K562 (cell line): ENCODE measurements around the gene BCL11A. TPM values are rescaled to one million over a fixed set of nuclear protein-coding genes. Genes with fewer than 3 reads are reported as not detected.

Experiments
- ATAC-seq: fragments of 200-7000 bp; cut with Tn5 transposase; 3 replicates; pipeline ENCODE4 v1.9.1; 2020; ENCODE audit warnings: moderate library complexity
- BruUV-seq: library from RNA; stranded (reverse); fragments of 400-500 nt; replicated peaks from 2 replicates; lab custom pipeline; 2021; lab: Mats Ljungman, UMichigan
- CTCF ChIA-PET: fragments of 300-600 bp; formaldehyde crosslinking; extraction: SDS; loops from one replicate; lab custom pipeline; 2021; ENCODE audit warnings: low intra/inter-chr PET ratio; lab: Yijun Ruan, JAX
- POLR2A ChIA-PET: fragments of 300-600, 350-650 bp; sonication (Branson Sonifier 250); formaldehyde crosslinking; extraction: SDS; loops from one replicate; lab custom pipeline; 2021; ENCODE audit warnings: antibody characterized with exemption, inconsistent platforms; lab: Yijun Ruan, JAX
- DNase-seq, 4 experiments: peaks; one replicate each; pipeline versions ENCODE4 v3.0.0 to v3.0.0-alpha.2; 2011 to 2018; ENCODE audit warnings: low spot score in 3 of 4, mixed read lengths in 3 of 4; ENCODE audit errors: extremely low read depth in 1 of 4
- FAIRE-seq: peaks from 2 replicates; lab custom pipeline; 2011; peaks lifted over from hg19 to GRCh38; lab: Jason Lieb, UNC
- H2AFZ ChIP-seq: 2 replicates; pipeline ENCODE4 v1.6.0; 2011; ENCODE audit warnings: low read depth, low read length, control low read depth, inconsistent platforms
- H3K27ac ChIP-seq: fragments of 200-600 bp; 3 replicates; pipeline ENCODE4 v1.8.0; 2011; ENCODE audit warnings: low read depth, mild to moderate bottlenecking, control low read depth, inconsistent platforms, low read length, moderate library complexity, mixed read lengths; ENCODE audit errors: extremely low read depth
- H3K27me3 ChIP-seq, 2 experiments: fragments of 300-600 bp in 1 of 2; 2 replicates in 1 of 2; 3 replicates in 1 of 2; pipeline versions ENCODE4 v1.6.0 to v1.8.0; 2011; ENCODE audit warnings: inconsistent platforms in 2 of 2, low read length in 2 of 2, mild to moderate bottlenecking in 1 of 2, mixed read lengths in 1 of 2, moderate library complexity in 1 of 2; ENCODE audit not compliant: control insufficient read depth in 2 of 2, insufficient read depth in 2 of 2
- H3K36me3 ChIP-seq: fragments of 300-600 bp; 3 replicates; pipeline ENCODE4 v1.8.0; 2011; ENCODE audit warnings: mild to moderate bottlenecking, low read length, inconsistent platforms; ENCODE audit not compliant: control insufficient read depth, insufficient read depth
- H3K4me1 ChIP-seq, 2 experiments: fragments of 200-600 bp in 1 of 2; replicated peaks in 1 of 2; 2 replicates in 1 of 2; 3 replicates in 1 of 2; pipeline versions ENCODE4 v1.5.1 to v1.8.0; 2011; ENCODE audit warnings: inconsistent platforms in 2 of 2, low read length in 2 of 2, mild to moderate bottlenecking in 1 of 2, mixed read lengths in 1 of 2, moderate library complexity in 1 of 2; ENCODE audit not compliant: control insufficient read depth in 2 of 2, insufficient read depth in 2 of 2
- H3K4me2 ChIP-seq: 2 replicates; pipeline ENCODE4 v1.6.1; 2011; ENCODE audit warnings: low read length, control low read depth, inconsistent platforms, mixed read lengths; ENCODE audit not compliant: insufficient read depth
- H3K4me3 ChIP-seq: fragments of 200-600 bp; sonication (generic), shearing (Covaris generic); 2 replicates; pipeline ENCODE4 v1.5.1; 2016; ENCODE audit warnings: control low read depth, inconsistent platforms
- H3K79me2 ChIP-seq: fragments of 200-600 bp; 3 replicates; pipeline ENCODE4 v1.8.0; 2011; ENCODE audit warnings: low read length, inconsistent platforms; ENCODE audit not compliant: control insufficient read depth, insufficient read depth
- H3K9ac ChIP-seq, 2 experiments: 2 replicates each; pipeline versions ENCODE4 v1.6.0 to v1.6.1; 2011; ENCODE audit warnings: low read depth in 2 of 2, low read length in 2 of 2, control low read depth in 1 of 2, inconsistent platforms in 1 of 2, mild to moderate bottlenecking in 1 of 2, mixed read lengths in 1 of 2; ENCODE audit not compliant: insufficient read depth in 1 of 2
- H3K9me1 ChIP-seq: one replicate; pipeline ENCODE4 v1.6.0; 2011; ENCODE audit warnings: inconsistent platforms, mild to moderate bottlenecking, low read length, moderate library complexity; ENCODE audit not compliant: control insufficient read depth, insufficient read depth
- H3K9me3 ChIP-seq: replicated peaks from 2 replicates; pipeline ENCODE4 v1.5.1; 2011; ENCODE audit warnings: low read depth, low read length, inconsistent platforms; ENCODE audit not compliant: control insufficient read depth, insufficient read depth
- H4K20me1 ChIP-seq: replicated peaks from 2 replicates; pipeline ENCODE4 v1.6.1; 2011; ENCODE audit warnings: low read length, inconsistent platforms, mixed read lengths; ENCODE audit not compliant: control insufficient read depth, insufficient read depth
- ARID4B ChIP-seq: sonication (generic); formaldehyde crosslinking; IDR thresholded peaks from 2 replicates; pipeline ENCODE4 v1.8.0; 2022; ENCODE audit warnings: mild to moderate bottlenecking, missing genetic modification reagents
- E2F1 ChIP-seq: sonication (generic); formaldehyde crosslinking; IDR thresholded peaks from 2 replicates; pipeline ENCODE4 v1.8.1; 2023; ENCODE audit warnings: mild to moderate bottlenecking, missing genetic modification reagents, moderate library complexity
- PCBP2 ChIP-seq: fragments of 200-400 bp; formaldehyde crosslinking; IDR thresholded peaks from 2 replicates; pipeline ENCODE4 v1.6.1; 2018; ENCODE audit warnings: low read length, low read depth, mild to moderate bottlenecking, moderate library complexity; ENCODE audit not compliant: poor library complexity, severe bottlenecking
- SRSF1 ChIP-seq: fragments of 200-400 bp; formaldehyde crosslinking; IDR thresholded peaks from 2 replicates; pipeline ENCODE4 v1.6.1; 2017; ENCODE audit warnings: mild to moderate bottlenecking, low read depth, low read length, moderate library complexity
- UBTF ChIP-seq, 2 experiments: IDR thresholded peaks; 2 replicates each; pipeline ENCODE4 v1.6.1; 2012; ENCODE audit warnings: improper control_type of control experiment in 2 of 2, low read depth in 2 of 2, low read length in 2 of 2, borderline replicate concordance in 1 of 2
- ZFP91 ChIP-seq: sonication (generic); formaldehyde crosslinking; IDR thresholded peaks from 2 replicates; pipeline ENCODE4 v1.8.0; 2022; ENCODE audit warnings: mild to moderate bottlenecking, missing genetic modification reagents
- ZNF395 ChIP-seq: fragments of 200-800 bp; sonication (Bioruptor generic); IDR thresholded peaks from 2 replicates; pipeline ENCODE4 v1.6.1; 2017; ENCODE audit warnings: missing genetic modification characterization, missing compliant biosample characterization
- WGBS: fragments of 100-300 bp; shearing (Covaris generic); methylation state at CpG from one replicate; pipeline ENCODE4 v1.1.6; 2016; ENCODE audit warnings: low coverage, mixed read lengths; ENCODE audit not compliant: insufficient coverage; ENCODE audit errors: missing lambda C conversion rate; 5-methylcytosine and 5-hydroxymethylcytosine counted together
- in situ Hi-C: fragments of 300-500 bp; cut with MboI; formaldehyde crosslinking; loops from 4 replicates; pipeline ENCODE4 v1.15.0; 2018; ENCODE audit warnings: inconsistent platforms, mixed read lengths
- intact Hi-C: fragments of 100-400 bp; cut with micrococcal nuclease; formaldehyde crosslinking; loops from 2 replicates; pipeline ENCODE4 v1.14.2; 2022
- polyA plus RNA-seq, 8 experiments: library from polyadenylated mRNA; depleted of rRNA in 4 of 8; stranded (reverse) in 5 of 8; unstranded in 3 of 8; fragments of >200 nt; fragmentation: Nextera tagmentation in 2 of 8; fragmentation: Illumina TruSeq in 1 of 8; extraction: Ambion mirVana in 2 of 8; extraction: Trizol in 1 of 8; gene quantifications; 2 replicates each; pipeline versions ENCODE4 v1.2.1 to v1.2.3, GENCODE V29; 2011 to 2014; ENCODE audit warnings: inconsistent platforms in 1 of 8, missing spikeins in 1 of 8
- total RNA-seq, 7 experiments: library from RNA; depleted of rRNA in 6 of 7; stranded (reverse); fragments of >200 nt in 6 of 7; fragmentation: Illumina TruSeq in 2 of 7; extraction: Trizol in 2 of 7; gene quantifications; 2 replicates each; pipeline versions ENCODE4 v1.2.1 to v1.2.3, GENCODE V29; 2011 to 2021; ENCODE audit warnings: low replicate concordance in 1 of 7

Gene BCL11A
- total and polyA plus RNA-seq, 9 of the 15 experiments (the other 6 are each of a cell fraction or from before 2014, with no cell fraction given), result 0.13 TPM; not detected in 8

GRCh38 chr2:60472663-60473289, 80.7 kb downstream of the BCL11A start (continued):
- no peak for TF ChIP-seq UBTF (IDR thresholded peaks at IDR 0.05; ENCODE audit: borderline replicate concordance in 1 of 2, low read depth in 2 of 2, low read length in 2 of 2)
- no peak for TF ChIP-seq PCBP2
- no peak for TF ChIP-seq ZFP91 (CRISPR knock-in tag)
- no peak for TF ChIP-seq SRSF1

GRCh38 chr2:60472041-60472440, 81.4 kb downstream of the BCL11A start:
- Histone ChIP-seq H3K9me1 (no peaks in the 10 kb centered on the region), H3K36me3 (no peaks in the 10 kb centered on the region), H3K4me3 (no peak overlapping the region), H3K79me2 (no peaks in the 10 kb centered on the region), H3K9ac (no peak overlapping the region), H3K27ac (no peak overlapping the region), H3K9me3 (no peaks in the 10 kb centered on the region), H4K20me1 (no peaks in the 10 kb centered on the region), H3K4me1 (no peaks in the 10 kb centered on the region), H3K27me3 (peaks cover 0 to 10% of the 10 kb centered on the region in 2 experiments; a peak in 2 of 5 replicates), H2AFZ (no peak overlapping the region), H3K4me2 (no peak overlapping the region)
- ChIA-PET POLR2A (no interaction called here), CTCF (no interaction called here)
- in situ Hi-C loops (no loop called here), intact Hi-C loops (no loop called here)
- FAIRE-seq (no peak), DNase-seq (no peak), ATAC-seq (no peak)
- WGBS, result 0% methylated on average over 5 of the region's 5 CpGs
- no TSS peak for BruUV-seq
- TF ChIP-seq ARID4B (CRISPR knock-in tag), result no peak
- TF ChIP-seq E2F1 (CRISPR knock-in tag), result no peak
- TF ChIP-seq ZNF395 (CRISPR knock-in tag), result no peak
